ENCODE data around the gene LRRC27. TPM values are rescaled to one million over a fixed set of nuclear protein-coding genes. Genes with fewer than 3 reads are reported as not detected.
A peak's percentile ranks its signal among the peaks of the same experiment; 100 is the strongest.

The LRRC27 gene
- total RNA-seq, 1 experiment from 2014 or later = 4.1 TPM

DNA sequence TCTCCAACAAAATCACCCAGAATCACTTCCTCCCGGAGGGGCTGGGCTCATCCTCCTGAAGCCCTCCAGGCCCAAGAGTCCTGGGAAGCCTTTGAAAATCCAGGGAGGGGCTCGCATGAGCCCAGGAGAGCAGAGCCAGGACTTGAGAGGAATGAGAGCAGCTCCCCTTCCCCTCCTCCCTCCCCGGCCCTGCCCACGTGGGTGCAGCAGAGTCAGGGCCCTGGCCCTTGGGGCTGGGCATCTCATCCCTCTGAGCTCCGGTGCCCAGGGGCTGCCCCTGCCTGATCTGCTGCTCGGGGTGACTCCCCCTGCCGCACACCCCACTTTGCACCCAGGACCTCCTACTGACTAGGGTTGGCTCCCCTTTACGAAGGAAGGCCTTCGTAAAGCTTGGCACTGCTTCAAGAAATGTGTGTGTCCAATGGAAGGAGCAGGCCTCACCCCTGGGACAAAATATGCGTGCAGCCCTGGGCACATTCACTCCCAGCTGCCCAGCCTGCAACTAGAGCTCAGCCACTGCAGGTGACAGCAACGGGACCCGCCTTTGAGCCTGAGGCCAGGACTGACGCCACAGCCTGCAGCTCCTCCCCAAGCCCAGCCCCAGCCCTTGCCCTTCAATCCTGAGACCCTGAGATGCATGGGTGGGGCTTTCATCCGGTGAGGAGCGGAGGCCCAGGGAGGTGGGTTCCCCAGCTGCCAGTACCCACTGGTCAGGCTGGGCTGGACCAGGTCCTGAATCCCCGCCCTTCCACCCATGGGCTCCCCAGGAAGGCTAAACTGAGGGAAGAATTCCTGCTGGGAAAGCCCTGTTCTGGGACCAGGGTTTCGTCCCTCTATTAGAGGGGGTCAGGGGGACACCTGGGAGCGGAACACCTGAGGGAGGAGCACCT, 86.8 kb downstream of the LRRC27 start:
- intact Hi-C loops (cut with micrococcal nuclease) = no loop called here
- no TSS peak for BruUV-seq (replicated peaks)
- RAD21 ChIA-PET (ENCODE audit: low non-redundant PET in 1 of 2, low total read pairs in 2 of 2, uncharacterized antibody in 2 of 2, unreplicated experiment in 2 of 2) = no interaction called here
- Histone ChIP-seq H3K4me1 (ENCODE audit: control insufficient read depth in 1 of 2, insufficient read depth in 2 of 2, low read length in 2 of 2) (peaks cover 33 to 42% of the 10 kb centered on the region in 2 experiments), H2AFZ (ENCODE audit: low read depth, low read length, poor library complexity, severe bottlenecking) (no peak overlapping the region), H3K4me3 (replicated peaks in 1 of 2; ENCODE audit: low read depth in 1 of 2, low read length in 2 of 2) (no peak overlapping the region), H4K20me1 (ENCODE audit: insufficient read depth) (no peaks in the 10 kb centered on the region), H3K9ac (ENCODE audit: low read length) (peak overlapping the region; percentile 39; the same call in 1 of the 2 replicates), H3K27ac (ENCODE audit: low read depth, low read length) (peak overlapping the region; percentile 66), H3K36me3 (ENCODE audit: control insufficient read depth in 1 of 2, insufficient read depth in 2 of 2, low read length in 2 of 2) (peaks cover 0 to 6% of the 10 kb centered on the region in 2 experiments; a peak in 1 of 4 replicates), H3K4me2 (ENCODE audit: low read length) (peak overlapping the region; percentile 60), H3K27me3 (ENCODE audit: insufficient read depth, low read length) (no peaks in the 10 kb centered on the region), H3K79me2 (ENCODE audit: insufficient read depth, low read length) (peaks cover 12% of the 10 kb centered on the region; the same call in 1 of the 2 replicates), H3K9me2 (ENCODE audit: insufficient read depth) (no peaks in the 10 kb centered on the region), H3K9me3 (ENCODE audit: control insufficient read depth in 1 of 2, insufficient read depth in 1 of 2, low read depth in 1 of 2, low read length in 2 of 2) (no peaks in the 10 kb centered on the region)
- DNase-seq (ENCODE audit: low read depth, low spot score) = peak; percentile 49
- CTCF ChIA-PET = no interaction called here
- POLR2A ChIA-PET = interaction anchor here (1.2 kb wide), 1 partner anchor 9 kb away, joined by 10 read pairs; no protein-coding TSS in a partner anchor
- peak; percentile 82 for ATAC-seq
- 0 out of 2 replicates have a peak, but pooled peaks have one; percentile 16 for TF ChIP-seq POLR2AphosphoS5 (IDR thresholded peaks at IDR 0.05; ENCODE audit: low read depth, low read length)
- peak; percentile 37 for TF ChIP-seq SP1 (IDR thresholded peaks at IDR 0.05; ENCODE audit: low read depth)
- no peak for TF ChIP-seq ELF1 (IDR thresholded peaks at IDR 0.05; ENCODE audit: borderline replicate concordance, low read depth)

DNA sequence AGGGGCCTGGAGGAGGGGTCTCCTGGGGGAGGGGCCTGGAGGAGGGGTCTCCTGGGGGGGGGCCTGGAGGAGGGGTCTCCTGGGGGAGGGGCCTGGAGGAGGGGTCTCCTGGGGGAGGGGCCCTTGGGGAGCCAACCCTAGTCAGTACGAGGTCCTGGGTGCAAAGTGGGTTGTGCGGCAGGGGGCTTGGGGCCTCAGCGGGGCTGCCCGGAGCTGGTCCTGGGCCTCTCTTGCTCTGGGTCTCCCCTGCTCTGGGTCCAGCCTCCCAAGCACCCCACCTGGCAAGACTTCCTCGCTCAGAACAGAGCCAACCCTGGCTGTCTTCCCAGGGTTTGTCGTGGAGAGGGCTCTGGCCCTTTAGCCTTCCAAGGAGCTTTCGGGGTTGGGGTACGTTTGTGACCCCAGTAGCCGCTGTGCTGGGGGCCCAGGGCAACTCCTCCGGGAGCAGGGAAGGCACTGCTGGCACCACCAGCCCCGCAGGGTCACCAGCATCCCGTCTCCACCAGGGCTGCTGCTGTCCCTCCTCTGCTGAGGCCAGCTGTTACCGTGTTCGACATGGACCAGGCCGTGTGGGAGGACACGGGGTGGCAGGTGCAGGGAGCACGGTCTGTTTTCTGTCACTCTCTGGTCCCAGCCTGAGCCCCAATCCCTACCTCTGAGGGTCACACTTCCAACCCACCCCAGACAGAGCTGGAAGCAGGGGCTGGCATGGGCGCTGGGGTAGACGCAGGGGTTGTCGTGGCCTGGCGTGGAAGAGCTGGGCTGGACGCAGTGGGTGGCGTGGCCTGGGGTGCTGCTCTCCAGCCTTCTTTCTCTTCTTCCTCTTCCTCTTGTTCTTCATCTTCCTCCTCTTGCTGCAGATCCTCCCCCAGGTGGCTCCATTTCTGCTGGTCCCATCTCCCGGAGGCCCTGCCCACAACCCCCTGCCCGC, 87.8 kb downstream of the LRRC27 start:
- DNase-seq (ENCODE audit: low read depth, low spot score) (no peak), ATAC-seq (no peak)
- BruUV-seq (replicated peaks) = no TSS peak
- peaks cover 0 to 6% of the 10 kb centered on the region in 2 experiments; a peak in 1 of 4 replicates for H3K36me3 ChIP-seq (ENCODE audit: control insufficient read depth in 1 of 2, insufficient read depth in 2 of 2, low read length in 2 of 2)
- no peak overlapping the region for H2AFZ ChIP-seq (ENCODE audit: low read depth, low read length, poor library complexity, severe bottlenecking)
- H3K27me3 ChIP-seq (ENCODE audit: insufficient read depth, low read length) = no peaks in the 10 kb centered on the region
- CTCF ChIA-PET = no interaction called here
- 0 out of 2 replicates have a peak overlapping the region, but pooled peaks have one; percentile 70 for H3K4me2 ChIP-seq (ENCODE audit: low read length)
- H4K20me1 ChIP-seq (ENCODE audit: insufficient read depth) = no peaks in the 10 kb centered on the region
- H3K9me3 ChIP-seq (ENCODE audit: control insufficient read depth in 1 of 2, insufficient read depth in 1 of 2, low read depth in 1 of 2, low read length in 2 of 2) = no peaks in the 10 kb centered on the region
- RAD21 ChIA-PET (ENCODE audit: low non-redundant PET in 1 of 2, low total read pairs in 2 of 2, uncharacterized antibody in 2 of 2, unreplicated experiment in 2 of 2) = no interaction called here
- POLR2A ChIA-PET = interaction anchor here (1.2 kb wide), 1 partner anchor 10 kb away, joined by 10 read pairs; no protein-coding TSS in a partner anchor
- H3K4me1 ChIP-seq (ENCODE audit: control insufficient read depth in 1 of 2, insufficient read depth in 2 of 2, low read length in 2 of 2) = peaks cover 33 to 42% of the 10 kb centered on the region in 2 experiments
- H3K27ac ChIP-seq (ENCODE audit: low read depth, low read length) = peak overlapping the region; percentile 82
- H3K9ac ChIP-seq (ENCODE audit: low read length) = no peak overlapping the region
- TF ChIP-seq POLR2A (IDR thresholded peaks at IDR 0.05; ENCODE audit: borderline replicate concordance, extremely low read depth, insufficient read depth, insufficient read length) (no peak), ELF1 (IDR thresholded peaks at IDR 0.05; ENCODE audit: borderline replicate concordance, low read depth) (no peak), RAD21 (IDR thresholded peaks at IDR 0.05; ENCODE audit: low read depth) (no peak), ZNF274 (IDR thresholded peaks at IDR 0.05; ENCODE audit: low read depth, low read length) (no peak), EZH2 (IDR thresholded peaks at IDR 0.05) (no peak), JUND (IDR thresholded peaks at IDR 0.05) (no peak), SP1 (IDR thresholded peaks at IDR 0.05; ENCODE audit: low read depth) (no peak), CEBPB (IDR thresholded peaks at IDR 0.05; ENCODE audit: low read depth) (no peak), EZH2phosphoT487 (IDR thresholded peaks at IDR 0.05; ENCODE audit: borderline replicate concordance) (no peak), FOSL1 (IDR thresholded peaks at IDR 0.05; ENCODE audit: low read depth) (no peak), TCF7L2 (IDR thresholded peaks at IDR 0.05; ENCODE audit: borderline replicate concordance, extremely low read depth, insufficient read depth, insufficient read length) (no peak)
- TF ChIP-seq, protein P1, sequence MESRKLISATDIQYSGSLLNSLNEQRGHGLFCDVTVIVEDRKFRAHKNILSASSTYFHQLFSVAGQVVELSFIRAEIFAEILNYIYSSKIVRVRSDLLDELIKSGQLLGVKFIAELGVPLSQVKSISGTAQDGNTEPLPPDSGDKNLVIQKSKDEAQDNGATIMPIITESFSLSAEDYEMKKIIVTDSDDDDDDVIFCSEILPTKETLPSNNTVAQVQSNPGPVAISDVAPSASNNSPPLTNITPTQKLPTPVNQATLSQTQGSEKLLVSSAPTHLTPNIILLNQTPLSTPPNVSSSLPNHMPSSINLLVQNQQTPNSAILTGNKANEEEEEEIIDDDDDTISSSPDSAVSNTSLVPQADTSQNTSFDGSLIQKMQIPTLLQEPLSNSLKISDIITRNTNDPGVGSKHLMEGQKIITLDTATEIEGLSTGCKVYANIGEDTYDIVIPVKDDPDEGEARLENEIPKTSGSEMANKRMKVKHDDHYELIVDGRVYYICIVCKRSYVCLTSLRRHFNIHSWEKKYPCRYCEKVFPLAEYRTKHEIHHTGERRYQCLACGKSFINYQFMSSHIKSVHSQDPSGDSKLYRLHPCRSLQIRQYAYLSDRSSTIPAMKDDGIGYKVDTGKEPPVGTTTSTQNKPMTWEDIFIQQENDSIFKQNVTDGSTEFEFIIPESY (IDR thresholded peaks at IDR 0.05; ENCODE audit: extremely low read depth, insufficient replicate concordance, low read length) = no peak
- TF ChIP-seq, protein P2, sequence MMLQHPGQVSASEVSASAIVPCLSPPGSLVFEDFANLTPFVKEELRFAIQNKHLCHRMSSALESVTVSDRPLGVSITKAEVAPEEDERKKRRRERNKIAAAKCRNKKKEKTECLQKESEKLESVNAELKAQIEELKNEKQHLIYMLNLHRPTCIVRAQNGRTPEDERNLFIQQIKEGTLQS (IDR thresholded peaks at IDR 0.05) = no peak
- TF ChIP-seq, protein P3, sequence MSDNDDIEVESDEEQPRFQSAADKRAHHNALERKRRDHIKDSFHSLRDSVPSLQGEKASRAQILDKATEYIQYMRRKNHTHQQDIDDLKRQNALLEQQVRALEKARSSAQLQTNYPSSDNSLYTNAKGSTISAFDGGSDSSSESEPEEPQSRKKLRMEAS (IDR thresholded peaks at IDR 0.05) = no peak
- no peak overlapping the region for H3K4me3 ChIP-seq (replicated peaks in 1 of 2; ENCODE audit: low read depth in 1 of 2, low read length in 2 of 2)
- H3K79me2 ChIP-seq (ENCODE audit: insufficient read depth, low read length) = peaks cover 12% of the 10 kb centered on the region; the same call in 1 of the 2 replicates
- no peaks in the 10 kb centered on the region for H3K9me2 ChIP-seq (ENCODE audit: insufficient read depth)
- intact Hi-C loops (cut with micrococcal nuclease) = no loop called here
